Measurements from ENCODE around the gene SORCS2.

The SORCS2 gene

DNA sequence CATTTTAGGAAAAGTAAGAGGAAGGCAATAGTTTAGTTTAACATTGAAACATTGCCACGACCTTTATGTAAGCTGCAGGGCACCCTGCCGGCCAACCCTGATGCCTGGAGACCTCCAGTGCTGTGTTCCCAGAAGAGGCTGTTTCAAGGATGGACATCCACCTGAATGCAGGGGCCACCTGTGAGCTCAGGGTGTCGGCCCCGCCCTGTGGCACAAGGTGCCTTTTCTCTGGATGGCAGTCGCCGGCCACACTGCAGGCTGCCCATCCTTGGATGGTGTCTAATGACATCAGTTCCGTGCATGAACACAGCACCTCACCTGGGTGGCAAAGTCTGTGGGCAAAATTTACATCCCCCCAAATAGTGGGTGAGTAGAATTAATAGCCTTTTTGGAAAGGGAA is 567.3 kb downstream of the SORCS2 start:
- Histone ChIP-seq H3K79me2 (ENCODE audit: insufficient read depth, low read length) (no peaks in the 10 kb centered on the region), H3K4me3 (ENCODE audit: low read depth in 1 of 2, low read length in 2 of 2) (peak overlapping the region in 1 of 2 experiments; percentile 43; a peak in 2 of 4 replicates), H3K9me3 (ENCODE audit: insufficient read depth, low read length, severe bottlenecking) (no peaks in the 10 kb centered on the region), H3K36me3 (ENCODE audit: insufficient read depth, low read length) (no peaks in the 10 kb centered on the region), H3K4me1 (ENCODE audit: insufficient read depth, low read length) (peaks cover 15% of the 10 kb centered on the region), H3K27ac (ENCODE audit: low read length) (peak overlapping the region; percentile 46; the same call in 1 of the 2 replicates), H4K20me1 (ENCODE audit: insufficient read depth, low read length) (no peaks in the 10 kb centered on the region), H3K27me3 (ENCODE audit: insufficient read depth, low read length, poor library complexity) (no peaks in the 10 kb centered on the region), H3K4me2 (ENCODE audit: insufficient read depth, low read length) (peak overlapping the region; percentile 58), H2AFZ (ENCODE audit: low read depth, low read length) (peak overlapping the region; percentile 62), H3K9ac (ENCODE audit: low read depth, low read length) (peak overlapping the region; percentile 28; the same call in 1 of the 2 replicates)
- TF ChIP-seq, protein P1, sequence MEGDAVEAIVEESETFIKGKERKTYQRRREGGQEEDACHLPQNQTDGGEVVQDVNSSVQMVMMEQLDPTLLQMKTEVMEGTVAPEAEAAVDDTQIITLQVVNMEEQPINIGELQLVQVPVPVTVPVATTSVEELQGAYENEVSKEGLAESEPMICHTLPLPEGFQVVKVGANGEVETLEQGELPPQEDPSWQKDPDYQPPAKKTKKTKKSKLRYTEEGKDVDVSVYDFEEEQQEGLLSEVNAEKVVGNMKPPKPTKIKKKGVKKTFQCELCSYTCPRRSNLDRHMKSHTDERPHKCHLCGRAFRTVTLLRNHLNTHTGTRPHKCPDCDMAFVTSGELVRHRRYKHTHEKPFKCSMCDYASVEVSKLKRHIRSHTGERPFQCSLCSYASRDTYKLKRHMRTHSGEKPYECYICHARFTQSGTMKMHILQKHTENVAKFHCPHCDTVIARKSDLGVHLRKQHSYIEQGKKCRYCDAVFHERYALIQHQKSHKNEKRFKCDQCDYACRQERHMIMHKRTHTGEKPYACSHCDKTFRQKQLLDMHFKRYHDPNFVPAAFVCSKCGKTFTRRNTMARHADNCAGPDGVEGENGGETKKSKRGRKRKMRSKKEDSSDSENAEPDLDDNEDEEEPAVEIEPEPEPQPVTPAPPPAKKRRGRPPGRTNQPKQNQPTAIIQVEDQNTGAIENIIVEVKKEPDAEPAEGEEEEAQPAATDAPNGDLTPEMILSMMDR (IDR thresholded peaks at IDR 0.05; ENCODE audit: borderline replicate concordance, extremely low read depth, low read length, poor library complexity, severe bottlenecking): no peak
- TF ChIP-seq EZH2 (IDR thresholded peaks at IDR 0.05; ENCODE audit: borderline replicate concordance, low read depth, low read length, severe bottlenecking): no peak
- ATAC-seq (ENCODE audit: insufficient read depth, low read depth) (peak; percentile 10; the same call in 1 of the 3 replicates), DNase-seq (no peak)

DNA sequence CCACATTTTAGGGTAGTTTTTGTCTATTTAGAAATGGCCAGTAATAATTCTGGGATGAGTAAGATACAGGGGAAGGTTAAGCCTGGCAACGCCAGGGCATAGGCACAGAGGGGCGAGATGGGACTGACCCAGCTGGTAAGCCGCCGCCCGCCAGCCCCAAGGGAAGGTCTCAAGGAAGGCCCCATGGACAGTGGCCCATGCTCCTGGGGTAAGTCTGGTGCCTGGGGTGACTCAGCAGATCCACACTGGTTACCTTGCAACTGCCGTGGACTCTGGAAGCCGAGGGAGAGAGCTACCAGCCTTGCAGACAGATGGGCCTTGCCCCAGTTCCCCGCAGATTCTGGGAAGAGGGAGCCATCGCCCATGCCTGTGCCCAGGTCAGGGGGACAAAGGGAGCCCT is 567.9 kb downstream of the SORCS2 start:
- Histone ChIP-seq H3K27ac (ENCODE audit: low read length) (no peak overlapping the region), H3K27me3 (ENCODE audit: insufficient read depth, low read length, poor library complexity) (no peaks in the 10 kb centered on the region), H4K20me1 (ENCODE audit: insufficient read depth, low read length) (no peaks in the 10 kb centered on the region)

DNA sequence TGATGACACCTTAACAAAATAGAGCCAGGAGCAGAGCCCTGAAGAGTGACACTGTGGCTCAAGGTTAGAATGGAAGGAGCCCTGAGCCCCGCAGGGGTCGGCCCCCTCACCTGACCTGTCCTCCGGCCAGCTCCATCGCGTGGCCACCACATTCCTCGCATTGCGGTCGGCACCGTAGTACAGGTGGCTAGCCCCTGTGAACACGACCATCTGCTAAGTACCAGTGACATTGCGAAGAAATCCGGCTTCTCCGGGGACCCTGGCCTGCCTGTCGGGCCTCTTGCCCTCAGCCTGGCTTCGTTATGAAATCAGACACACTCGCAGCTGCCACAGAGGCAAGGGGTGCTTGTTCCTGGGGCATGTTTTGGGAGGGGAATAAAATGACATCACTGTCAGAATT is 568.4 kb downstream of the SORCS2 start:
- Histone ChIP-seq H3K27me3 (ENCODE audit: insufficient read depth, low read length, poor library complexity) (no peaks in the 10 kb centered on the region), H3K9me3 (ENCODE audit: insufficient read depth, low read length, severe bottlenecking) (no peaks in the 10 kb centered on the region), H3K27ac (ENCODE audit: low read length) (no peak overlapping the region), H3K9ac (ENCODE audit: low read depth, low read length) (no peak overlapping the region), H3K4me1 (ENCODE audit: insufficient read depth, low read length) (peaks cover 15% of the 10 kb centered on the region), H3K4me3 (ENCODE audit: low read depth in 1 of 2, low read length in 2 of 2) (no peak overlapping the region), H2AFZ (ENCODE audit: low read depth, low read length) (no peak overlapping the region), H4K20me1 (ENCODE audit: insufficient read depth, low read length) (no peaks in the 10 kb centered on the region), H3K79me2 (ENCODE audit: insufficient read depth, low read length) (no peaks in the 10 kb centered on the region), H3K36me3 (ENCODE audit: insufficient read depth, low read length) (no peaks in the 10 kb centered on the region), H3K4me2 (ENCODE audit: insufficient read depth, low read length) (no peak overlapping the region)
- TF ChIP-seq, protein P1 (IDR thresholded peaks at IDR 0.05; ENCODE audit: borderline replicate concordance, extremely low read depth, low read length, poor library complexity, severe bottlenecking): no peak
- no peak for TF ChIP-seq EZH2 (IDR thresholded peaks at IDR 0.05; ENCODE audit: borderline replicate concordance, low read depth, low read length, severe bottlenecking)
- DNase-seq: no peak
- no peak for ATAC-seq (ENCODE audit: insufficient read depth, low read depth)

More for the DNA sequence above, 567.9 kb downstream of the SORCS2 start:
- Histone ChIP-seq H3K9me3 (ENCODE audit: insufficient read depth, low read length, severe bottlenecking) (no peaks in the 10 kb centered on the region), H3K4me1 (ENCODE audit: insufficient read depth, low read length) (peaks cover 15% of the 10 kb centered on the region), H3K4me3 (ENCODE audit: low read depth in 1 of 2, low read length in 2 of 2) (no peak overlapping the region), H3K4me2 (ENCODE audit: insufficient read depth, low read length) (no peak overlapping the region), H3K79me2 (ENCODE audit: insufficient read depth, low read length) (no peaks in the 10 kb centered on the region), H3K36me3 (ENCODE audit: insufficient read depth, low read length) (no peaks in the 10 kb centered on the region), H3K9ac (ENCODE audit: low read depth, low read length) (no peak overlapping the region), H2AFZ (ENCODE audit: low read depth, low read length) (no peak overlapping the region)
- no peak for DNase-seq
- TF ChIP-seq, protein P1 (IDR thresholded peaks at IDR 0.05; ENCODE audit: borderline replicate concordance, extremely low read depth, low read length, poor library complexity, severe bottlenecking): no peak
- no peak for TF ChIP-seq EZH2 (IDR thresholded peaks at IDR 0.05; ENCODE audit: borderline replicate concordance, low read depth, low read length, severe bottlenecking)
- ATAC-seq (ENCODE audit: insufficient read depth, low read depth): no peak

DNA sequence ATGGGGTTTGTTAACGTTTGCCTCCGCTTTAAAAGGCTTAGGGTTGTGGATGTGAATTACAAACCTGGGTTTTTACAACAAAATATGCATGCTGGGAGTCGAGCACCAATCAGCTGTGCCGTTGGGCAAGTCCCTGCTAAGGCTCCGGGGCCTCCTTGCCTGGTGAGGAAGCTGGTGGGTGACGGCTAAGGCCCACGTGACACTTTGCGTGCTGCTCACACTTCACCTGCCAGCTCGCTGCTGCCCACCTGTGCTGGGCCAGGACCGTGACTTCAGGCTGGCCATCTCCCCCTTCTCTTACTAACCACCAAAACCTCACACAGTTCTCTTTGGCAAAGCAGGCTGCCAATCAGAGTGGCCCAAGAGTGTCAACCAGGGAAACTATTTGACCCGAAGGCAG is 569.0 kb downstream of the SORCS2 start:
- no peaks in the 10 kb centered on the region for H3K9me3 ChIP-seq (ENCODE audit: insufficient read depth, low read length, severe bottlenecking)
- H3K36me3 ChIP-seq (ENCODE audit: insufficient read depth, low read length): no peaks in the 10 kb centered on the region
- peaks cover 15% of the 10 kb centered on the region for H3K4me1 ChIP-seq (ENCODE audit: insufficient read depth, low read length)
- ATAC-seq (ENCODE audit: insufficient read depth, low read depth) (no peak), DNase-seq (no peak)
- no peak overlapping the region for H3K4me2 ChIP-seq (ENCODE audit: insufficient read depth, low read length)
- H2AFZ ChIP-seq (ENCODE audit: low read depth, low read length): no peak overlapping the region
- H3K27ac ChIP-seq (ENCODE audit: low read length): no peak overlapping the region
- no peak overlapping the region for H3K4me3 ChIP-seq (ENCODE audit: low read depth in 1 of 2, low read length in 2 of 2)
- no peaks in the 10 kb centered on the region for H4K20me1 ChIP-seq (ENCODE audit: insufficient read depth, low read length)
- no peaks in the 10 kb centered on the region for H3K27me3 ChIP-seq (ENCODE audit: insufficient read depth, low read length, poor library complexity)
- no peaks in the 10 kb centered on the region for H3K79me2 ChIP-seq (ENCODE audit: insufficient read depth, low read length)
- no peak overlapping the region for H3K9ac ChIP-seq (ENCODE audit: low read depth, low read length)
- no peak for TF ChIP-seq EZH2 (IDR thresholded peaks at IDR 0.05; ENCODE audit: borderline replicate concordance, low read depth, low read length, severe bottlenecking)
- TF ChIP-seq, protein P1 (IDR thresholded peaks at IDR 0.05; ENCODE audit: borderline replicate concordance, extremely low read depth, low read length, poor library complexity, severe bottlenecking): no peak
